ENCODE results near the gene GPD2. TPM values are rescaled to one million over a fixed set of nuclear protein-coding genes. Genes with fewer than 3 reads are reported as not detected.

The GPD2 gene
- total and polyA plus RNA-seq, 2 of the 8 experiments (the other 6 are each of a cell fraction or from before 2014, with no cell fraction given) = 8.4 to 43.1 TPM

DNA sequence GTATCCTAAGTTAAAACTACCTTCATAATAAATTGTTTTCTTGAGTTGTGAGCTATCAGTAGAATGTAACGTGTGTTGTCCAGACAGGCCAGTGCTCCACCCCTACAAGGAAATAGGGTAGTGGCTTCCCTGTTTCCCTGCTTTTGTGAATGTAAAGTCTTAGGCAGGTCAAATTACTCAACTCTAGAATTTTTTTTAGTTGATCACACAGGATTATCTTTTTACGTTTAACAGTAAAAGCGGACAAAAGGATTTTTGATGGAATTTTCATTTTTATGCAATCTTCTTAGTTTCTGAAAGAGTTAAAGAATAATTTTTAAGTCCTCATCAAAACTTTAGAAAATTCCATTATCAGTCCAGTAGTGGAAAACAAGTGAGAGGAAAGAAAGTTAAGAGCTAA lies 38.2 kb downstream of the GPD2 start (continued):
- TF ChIP-seq KDM4A (IDR thresholded peaks at IDR 0.05; ENCODE audit: low read depth, low read length, severe bottlenecking) (no peak), YY1 (IDR thresholded peaks at IDR 0.05; ENCODE audit: low read depth, low read length) (no peak), SP1 (IDR thresholded peaks at IDR 0.05; ENCODE audit: low read depth, low read length) (no peak), SIX5 (IDR thresholded peaks at IDR 0.05; ENCODE audit: low read depth, low read length) (no peak), RBBP5 (IDR thresholded peaks at IDR 0.05; ENCODE audit: borderline replicate concordance, low read depth, low read length) (no peak)

All from H1 (cell line).